Glomerular visceral epithelial cell (primary cell): ENCODE data around the gene SLC6A6.

Experiments used
- DNase-seq: peaks from one replicate; pipeline ENCODE4 v3.0.0-alpha.2; 2016; ENCODE audit errors: extremely low spot score

Gene SLC6A6

GRCh38 chr3:14372587-14372986 lies 29.8 kb upstream of the SLC6A6 start:
- no peak for DNase-seq

- no peak for DNase-seq
Observed at GRCh38 chr3:14373753-14374376, 28.5 kb upstream of the SLC6A6 start.

- no peak for DNase-seq
Observed at GRCh38 chr3:14374444-14374883, 27.9 kb upstream of the SLC6A6 start.

- no peak for DNase-seq
Observed at GRCh38 chr3:14375192-14375591, 27.2 kb upstream of the SLC6A6 start.

GRCh38 chr3:14376348-14377043 lies 25.9 kb upstream of the SLC6A6 start:
- DNase-seq, result no peak

GRCh38 chr3:14377044-14377837 lies 25.2 kb upstream of the SLC6A6 start:
- no peak for DNase-seq

- no peak for DNase-seq
Observed at GRCh38 chr3:14377838-14378169, 24.6 kb upstream of the SLC6A6 start.

GRCh38 chr3:14378415-14378814 lies 24.0 kb upstream of the SLC6A6 start:
- DNase-seq, result no peak

GRCh38 chr3:14379843-14380242 lies 22.6 kb upstream of the SLC6A6 start:
- DNase-seq, result no peak

GRCh38 chr3:14386254-14386653 lies 16.2 kb upstream of the SLC6A6 start:
- no peak for DNase-seq

GRCh38 chr3:14388201-14388600 lies 14.2 kb upstream of the SLC6A6 start:
- DNase-seq, result no peak

- no peak for DNase-seq
Observed at GRCh38 chr3:14389166-14389606, 13.2 kb upstream of the SLC6A6 start.

- no peak for DNase-seq
Observed at GRCh38 chr3:14389716-14390115, 12.7 kb upstream of the SLC6A6 start.

- no peak for DNase-seq
Observed at GRCh38 chr3:14391033-14391432, 11.4 kb upstream of the SLC6A6 start.

GRCh38 chr3:14392231-14392630 lies 10.2 kb upstream of the SLC6A6 start:
- no peak for DNase-seq

GRCh38 chr3:14392803-14393319 lies 9.5 kb upstream of the SLC6A6 start:
- no peak for DNase-seq

- no peak for DNase-seq
Observed at GRCh38 chr3:14393440-14394106, 8.8 kb upstream of the SLC6A6 start.

GRCh38 chr3:14396031-14396692 lies 6.2 kb upstream of the SLC6A6 start:
- DNase-seq, result no peak

GRCh38 chr3:14397046-14397445 lies 5.4 kb upstream of the SLC6A6 start:
- DNase-seq, result no peak

GRCh38 chr3:14397531-14397930 lies 4.9 kb upstream of the SLC6A6 start:
- no peak for DNase-seq

GRCh38 chr3:14397940-14398796 lies 4.2 kb upstream of the SLC6A6 start:
- DNase-seq, result no peak
